GM04504 (cell line): ENCODE data around the gene CSRP3.

Experiments used
- DNase-seq: peaks from one replicate; pipeline ENCODE4 v3.0.0-alpha.2; 2012; ENCODE audit warnings: low read depth

CSRP3 gene

GRCh38 chr11:19225123-19225522 lies 23.3 kb upstream of the CSRP3 start:
- DNase-seq, result no peak

DNA sequence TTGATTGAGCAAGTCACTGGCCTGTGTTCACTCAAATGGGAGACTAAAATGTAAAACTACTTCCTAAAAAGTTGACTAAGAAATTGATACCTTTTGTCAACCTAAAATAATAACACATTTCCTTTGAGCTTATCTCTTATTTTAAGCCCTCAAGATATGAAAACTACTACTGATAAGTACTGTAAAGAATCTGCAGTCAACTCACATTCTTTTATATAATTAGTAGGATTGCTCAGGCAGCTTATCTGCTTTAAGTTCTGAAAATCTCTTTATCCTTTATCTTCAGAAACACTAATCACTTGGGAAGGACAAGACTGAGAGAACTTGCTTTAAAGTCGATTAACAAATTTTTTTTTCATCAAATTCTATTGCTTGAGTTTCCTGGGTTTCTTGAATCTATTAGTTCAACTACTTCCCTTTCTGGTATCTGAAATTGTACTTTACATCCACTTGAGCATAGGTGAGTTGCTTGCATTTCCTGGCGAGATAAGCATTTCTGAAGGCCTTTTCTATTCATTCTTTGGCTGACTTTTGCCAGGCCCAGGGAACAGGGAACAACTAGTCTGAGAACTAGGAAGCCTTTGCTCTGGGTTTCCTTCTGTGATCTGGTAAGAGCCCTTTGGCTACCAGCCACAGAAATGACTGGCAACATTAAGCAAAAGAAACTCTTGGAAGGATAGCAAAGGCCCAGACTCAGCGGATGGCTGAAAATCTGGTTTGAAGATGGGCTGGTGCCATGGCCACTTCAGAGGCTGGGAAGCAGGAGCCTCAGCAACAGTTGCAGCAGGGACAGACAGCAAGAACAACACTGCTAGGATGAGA lies 19.3 kb upstream of the CSRP3 start:
- no peak for DNase-seq

DNA sequence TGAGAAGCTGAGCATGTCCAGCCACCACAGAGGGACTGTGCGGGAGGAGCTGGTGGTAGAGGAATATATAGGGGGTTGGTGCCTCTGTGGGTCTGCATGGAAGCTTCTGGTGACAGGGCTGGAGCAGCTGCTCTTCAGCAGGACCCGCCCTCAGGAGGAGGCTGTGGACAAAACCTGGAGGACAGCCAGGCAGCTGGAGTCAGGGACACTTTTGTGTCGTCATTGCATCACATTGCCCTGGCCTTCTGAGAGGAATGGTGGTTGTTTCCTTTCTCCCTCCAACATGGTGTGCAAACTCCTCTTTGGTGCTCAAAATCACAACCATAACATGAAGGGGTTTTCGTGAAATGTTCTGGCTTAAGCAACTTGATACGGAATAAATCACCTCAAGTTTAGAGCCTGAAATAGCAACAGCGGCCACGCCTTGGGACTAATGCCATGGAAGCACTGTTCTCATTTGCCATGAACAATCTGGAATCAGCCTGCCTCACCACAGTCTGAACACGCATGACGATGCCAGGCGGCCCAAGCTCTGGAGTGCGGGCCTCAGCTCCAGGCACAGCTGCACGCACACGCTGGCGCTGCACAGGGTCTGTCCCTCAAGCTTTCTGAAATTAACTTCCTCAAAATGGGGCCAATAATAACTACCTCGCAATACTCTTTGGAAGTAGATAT lies 17.1 kb upstream of the CSRP3 start:
- DNase-seq, result no peak

- DNase-seq, result no peak
Observed at GRCh38 chr11:19218216-19218615, 16.4 kb upstream of the CSRP3 start.

DNA sequence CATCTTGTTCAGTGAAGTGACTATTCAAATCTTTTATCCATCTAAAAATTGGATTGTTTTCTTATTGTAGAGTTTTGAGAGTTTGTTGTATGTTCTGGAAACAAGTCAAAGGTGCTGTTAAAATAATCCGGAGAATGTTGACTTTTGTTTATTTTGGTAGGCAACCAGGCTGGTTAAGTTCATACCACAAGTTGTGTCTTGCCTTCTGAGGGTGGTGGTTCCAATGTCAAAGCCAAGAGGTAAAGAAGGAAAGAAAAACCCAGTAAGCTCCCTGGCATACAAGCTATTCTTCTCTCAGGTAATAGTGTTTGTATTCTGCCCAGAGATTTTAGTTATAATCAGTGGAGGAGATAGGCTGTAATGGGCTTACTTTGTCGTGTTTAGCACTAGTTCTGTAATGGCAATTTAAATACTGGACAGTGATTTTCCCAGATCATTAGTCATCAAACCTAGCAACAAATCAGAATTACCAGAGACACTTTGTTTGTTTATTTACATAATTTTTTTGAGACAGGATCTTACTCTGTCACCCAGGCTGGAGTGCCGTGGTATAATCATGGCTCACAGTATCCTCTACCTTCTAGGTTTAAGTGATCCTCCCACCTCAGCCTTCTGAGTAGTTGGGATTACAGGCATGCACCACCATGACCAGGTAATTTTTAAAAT lies 15.1 kb upstream of the CSRP3 start:
- DNase-seq, result no peak

DNA sequence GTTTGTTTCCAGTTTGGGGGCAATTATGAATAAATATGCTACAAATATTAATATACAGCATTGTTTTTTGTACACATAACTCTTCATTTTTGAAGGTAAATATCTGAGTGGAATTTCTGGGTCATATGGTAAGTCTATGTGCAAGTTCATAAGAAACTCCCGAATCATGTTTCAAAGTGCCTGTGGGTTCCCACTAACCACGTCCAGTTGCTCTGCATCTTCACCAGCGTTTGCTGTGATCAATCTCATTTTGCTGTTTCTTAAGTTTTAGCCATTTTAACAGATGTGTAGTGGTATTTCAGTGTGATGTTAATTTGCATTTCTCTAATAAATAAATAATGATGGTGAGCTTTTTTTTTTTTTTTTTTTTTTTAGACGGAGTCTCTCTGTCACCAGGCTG lies 14.2 kb upstream of the CSRP3 start:
- DNase-seq, result no peak

GRCh38 chr11:19209617-19210370 lies 8.0 kb upstream of the CSRP3 start:
- no peak for DNase-seq

GRCh38 chr11:19208959-19209546 lies 7.3 kb upstream of the CSRP3 start:
- DNase-seq, result no peak

- DNase-seq, result no peak
Observed at GRCh38 chr11:19208181-19208580, 6.4 kb upstream of the CSRP3 start.

DNA sequence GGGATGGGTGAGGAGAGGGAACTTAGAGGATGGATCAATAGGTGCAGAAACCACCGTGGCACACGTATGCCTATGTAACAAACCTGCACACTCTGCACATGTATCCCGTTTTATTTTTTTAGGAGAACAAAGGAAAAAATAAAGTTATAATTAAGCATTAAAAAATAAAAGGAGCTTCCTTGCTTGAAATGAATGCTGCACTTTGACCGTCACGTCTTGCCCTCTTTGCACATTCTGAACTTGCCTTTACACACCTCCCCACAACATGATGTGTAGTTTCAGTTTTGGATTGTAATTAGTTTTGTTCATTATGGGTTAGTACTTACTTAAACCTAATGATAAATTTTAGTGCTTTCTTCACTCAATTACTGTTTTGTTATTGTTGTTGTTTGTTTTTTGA lies 3.1 kb upstream of the CSRP3 start:
- DNase-seq, result no peak

DNA sequence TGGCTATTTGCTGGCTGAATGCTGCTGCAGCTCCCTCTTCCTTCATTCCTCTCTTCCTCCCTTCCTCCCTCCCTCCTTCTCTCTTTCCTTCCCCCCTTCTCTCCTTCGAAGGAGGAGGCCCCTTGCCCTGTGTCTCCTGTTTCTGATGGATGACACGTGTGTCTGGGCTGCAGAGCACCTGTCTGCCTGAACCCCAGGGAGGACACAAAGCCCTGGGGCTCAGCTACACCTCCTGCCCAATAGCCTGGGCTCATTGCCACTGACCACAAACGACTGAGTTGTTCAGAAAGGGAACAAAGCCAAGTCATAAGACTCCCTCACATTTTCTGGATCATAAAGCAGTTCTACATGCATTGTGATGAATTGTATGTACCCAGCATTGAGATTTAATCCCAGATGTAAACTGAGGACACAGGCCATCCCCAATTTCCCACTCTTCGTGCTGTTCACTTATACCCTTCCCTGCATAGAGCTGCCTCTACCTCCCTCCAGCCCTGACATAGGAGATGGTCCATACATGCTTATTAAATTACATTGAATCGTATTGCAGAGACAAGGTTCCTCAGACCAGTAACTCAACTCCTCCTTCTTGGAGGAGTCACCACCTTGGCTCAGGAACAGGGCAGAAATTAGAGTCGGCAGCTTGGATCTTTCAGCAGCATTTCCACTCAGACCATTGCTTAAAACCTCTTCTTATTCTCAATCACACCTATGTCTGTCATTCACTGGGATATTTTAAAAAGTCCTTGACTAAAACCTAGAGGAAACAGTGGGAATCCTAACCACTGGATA lies 1.2 kb downstream of the CSRP3 start:
- peak; percentile 32 for DNase-seq

GRCh38 chr11:19199771-19200170 lies 2.0 kb downstream of the CSRP3 start:
- no peak for DNase-seq

DNA sequence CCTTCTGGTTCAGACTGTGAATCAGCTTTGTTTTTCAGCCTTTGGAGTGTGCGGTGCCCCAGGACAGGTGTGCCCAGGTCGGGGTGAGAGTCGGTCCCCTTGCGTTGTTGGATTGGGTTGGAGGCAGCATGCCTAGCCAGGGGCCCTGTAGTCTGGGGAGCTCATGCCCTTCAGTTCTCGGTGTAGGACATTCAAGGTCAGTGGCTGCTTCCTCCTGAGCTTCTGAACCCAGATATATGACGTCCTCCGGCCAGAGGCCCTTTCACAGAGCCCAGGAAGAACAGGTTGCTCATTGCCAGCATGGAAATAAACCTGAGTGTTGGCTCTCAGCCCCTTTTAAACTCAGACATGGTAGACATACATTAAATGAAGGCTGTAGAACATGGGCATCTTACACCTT lies 2.7 kb downstream of the CSRP3 start:
- DNase-seq, result no peak

DNA sequence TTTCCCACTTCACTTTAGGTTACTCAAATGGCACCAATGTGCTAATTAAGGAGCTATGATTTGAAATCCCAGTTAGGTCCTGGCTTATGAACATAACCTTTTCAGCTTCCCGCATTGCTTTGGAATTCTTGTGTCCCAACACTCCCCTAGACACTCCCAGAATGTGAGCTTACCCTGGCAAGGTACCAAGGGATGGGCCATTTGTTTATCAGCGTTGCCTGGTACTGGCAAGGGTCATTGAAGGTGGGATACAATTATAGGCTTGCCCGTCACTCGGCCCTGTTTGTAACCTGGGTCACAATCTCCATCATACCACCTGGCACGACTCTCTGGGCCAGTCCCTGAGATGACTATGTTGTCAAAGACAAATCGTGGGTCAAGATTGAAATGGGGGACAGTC lies 5.4 kb downstream of the CSRP3 start:
- no peak for DNase-seq

DNA sequence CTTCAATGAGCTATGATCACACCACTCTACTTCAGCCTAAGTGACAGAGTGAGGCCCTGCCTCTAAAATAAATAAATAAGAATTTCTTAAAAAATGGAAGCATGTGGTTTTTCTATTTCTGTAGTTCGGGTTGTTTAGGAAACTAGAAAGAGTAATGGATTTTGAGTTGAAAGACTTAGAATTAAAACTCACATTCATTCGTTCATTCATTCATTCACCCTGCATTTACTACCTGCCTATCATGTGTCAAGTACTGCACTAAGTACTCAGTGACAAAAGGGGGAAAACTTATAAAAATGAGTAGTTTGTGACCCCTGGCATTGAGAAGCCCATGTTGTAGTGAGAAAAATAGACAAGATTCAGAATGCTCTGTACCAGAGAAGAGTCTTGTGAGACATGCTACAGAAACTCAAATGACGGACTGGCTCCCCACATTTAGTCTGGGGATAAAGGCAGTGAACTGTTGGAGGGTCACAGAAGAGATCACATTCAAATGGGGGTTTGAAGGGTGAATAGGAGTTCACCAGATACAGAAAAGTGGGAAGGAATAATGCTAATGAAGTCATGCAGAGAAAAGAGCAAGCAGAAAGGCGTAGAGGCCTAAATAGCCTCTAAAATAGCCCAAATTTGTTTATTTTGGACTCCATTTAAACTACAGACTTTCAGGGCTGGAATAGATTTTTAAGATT lies 7.0 kb downstream of the CSRP3 start:
- DNase-seq, result no peak

- DNase-seq, result no peak
Observed at GRCh38 chr11:19193916-19194315, 7.9 kb downstream of the CSRP3 start.

DNA sequence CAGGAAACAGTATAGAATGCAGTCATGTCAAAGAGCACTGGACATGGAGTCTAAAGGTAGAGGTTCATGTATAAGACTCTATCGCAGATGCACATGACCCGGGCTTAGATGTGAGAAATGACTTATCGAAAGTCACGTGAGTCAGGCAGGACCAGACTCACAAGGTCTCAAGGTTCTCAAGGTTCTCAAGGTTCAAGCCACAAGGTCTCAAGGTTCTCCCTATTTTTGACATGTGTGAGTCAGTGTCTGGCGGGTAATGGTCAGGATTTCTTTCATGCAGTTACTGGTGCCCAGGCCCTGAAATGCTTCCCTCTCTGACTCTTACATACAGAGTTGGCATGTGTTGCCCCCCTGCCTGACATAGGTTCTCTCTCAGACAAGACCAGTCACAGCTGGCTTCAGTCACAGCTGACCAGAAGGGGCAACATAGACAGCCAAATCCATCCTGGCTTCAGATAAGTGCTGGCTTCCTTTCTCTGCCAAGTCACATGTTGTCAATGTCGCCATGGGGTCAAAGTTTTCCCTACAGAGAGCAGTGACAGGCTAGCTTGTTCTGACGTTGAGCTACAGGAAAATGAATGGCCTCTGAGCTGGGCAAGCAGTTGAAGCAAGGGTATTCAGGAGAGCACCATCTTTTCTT lies 10.1 kb downstream of the CSRP3 start:
- no peak for DNase-seq

GRCh38 chr11:19187833-19188258 lies 13.9 kb downstream of the CSRP3 start:
- no peak for DNase-seq

GRCh38 chr11:19187114-19187832 lies 14.5 kb downstream of the CSRP3 start:
- DNase-seq, result no peak
